ENCODE results near the gene ARHGEF19.

GRCh38 chr1:16191916-16192546 is 20.4 kb downstream of the ARHGEF19 start:
- no peak for TF ChIP-seq CTCF (IDR thresholded peaks at IDR 0.05; ENCODE audit: insufficient read depth, low read depth, low read length)
- no peak for TF ChIP-seq EZH2 (IDR thresholded peaks at IDR 0.05; ENCODE audit: insufficient read depth, low read length)
